Stimulated activated CD4-positive, alpha-beta T cell treated with anti-CD3 and anti-CD28 coated beads, Interleukin-4, amount 100 ng/mL, for 1 hour (primary cell): Measurements from ENCODE around the gene ARSA.
"Not testable (repeated sequence)": the region's sequence is repeated elsewhere in the genome, so short reads cannot be mapped to it uniquely, and the experiment has no call there.

Source experiments
- DNase-seq: peaks from one replicate; pipeline ENCODE4 v3.0.0-alpha.2; 2020

ARSA gene

GRCh38 chr22:50627642-50628542, at the start of gene ARSA:
Gene ARSA (minus strand): TSS chr22:50628152. CDS start chr22:50627779, 373 bp downstream.
- DNase-seq: peak; percentile 73

- no peak for DNase-seq
Observed at GRCh38 chr22:50676661-50677492, 48.9 kb upstream of the ARSA start.

- no peak for DNase-seq
Observed at GRCh38 chr22:50676180-50676636, 48.3 kb upstream of the ARSA start.

- DNase-seq: no peak
Observed at GRCh38 chr22:50675553-50676179, 47.7 kb upstream of the ARSA start.

- DNase-seq: peak; percentile 15
Observed at GRCh38 chr22:50674606-50675552, 46.9 kb upstream of the ARSA start.

- peak; percentile 15 for DNase-seq
Observed at GRCh38 chr22:50674130-50674500, 46.2 kb upstream of the ARSA start.

GRCh38 chr22:50673231-50674129, 45.5 kb upstream of the ARSA start:
- peak; percentile 17 for DNase-seq

- no peak for DNase-seq
Observed at GRCh38 chr22:50672471-50673230, 44.7 kb upstream of the ARSA start, which contains the start of gene SHANK3. Gene SHANK3 (plus strand): TSS chr22:50672823.

GRCh38 chr22:50672041-50672440, 44.1 kb upstream of the ARSA start:
- no peak for DNase-seq

- no peak for DNase-seq
Observed at GRCh38 chr22:50671641-50672040, 43.7 kb upstream of the ARSA start.

- no peak for DNase-seq
Observed at GRCh38 chr22:50670914-50671538, 43.1 kb upstream of the ARSA start.

GRCh38 chr22:50670513-50670912, 42.6 kb upstream of the ARSA start:
- DNase-seq: no peak

GRCh38 chr22:50665738-50666137, 37.8 kb upstream of the ARSA start:
- DNase-seq: no peak

- no peak for DNase-seq
Observed at GRCh38 chr22:50665212-50665611, 37.3 kb upstream of the ARSA start.

- no peak for DNase-seq
Observed at GRCh38 chr22:50660306-50660705, 32.4 kb upstream of the ARSA start.

- DNase-seq: not testable (repeated sequence)
Observed at GRCh38 chr22:50659711-50660110, 31.8 kb upstream of the ARSA start.

- no peak for DNase-seq
Observed at GRCh38 chr22:50657925-50658324, 30.0 kb upstream of the ARSA start.

- DNase-seq: no peak
Observed at GRCh38 chr22:50656122-50657070, 28.4 kb upstream of the ARSA start.
